K562 (cell line): Measurements from ENCODE around the gene ZNF775.
A peak's percentile ranks its signal among the peaks of the same experiment; 100 is the strongest.

Source experiments
- NBN ChIP-seq: fragments of 450-650 bp; IDR thresholded peaks from 2 replicates; pipeline ENCODE4 v1.6.1; 2016; ENCODE audit warnings: low read depth, mild to moderate bottlenecking
- TF ChIP-seq, protein P1 (sequence below), 2 experiments: fragments of 450-650 bp; formaldehyde crosslinking in 1 of 2; IDR thresholded peaks; 2 replicates each; pipeline versions ENCODE4 v1.4.0 to v1.6.1; 2014 to 2020; ENCODE audit warnings: mild to moderate bottlenecking in 2 of 2, borderline replicate concordance in 1 of 2, low read depth in 1 of 2

DNA sequence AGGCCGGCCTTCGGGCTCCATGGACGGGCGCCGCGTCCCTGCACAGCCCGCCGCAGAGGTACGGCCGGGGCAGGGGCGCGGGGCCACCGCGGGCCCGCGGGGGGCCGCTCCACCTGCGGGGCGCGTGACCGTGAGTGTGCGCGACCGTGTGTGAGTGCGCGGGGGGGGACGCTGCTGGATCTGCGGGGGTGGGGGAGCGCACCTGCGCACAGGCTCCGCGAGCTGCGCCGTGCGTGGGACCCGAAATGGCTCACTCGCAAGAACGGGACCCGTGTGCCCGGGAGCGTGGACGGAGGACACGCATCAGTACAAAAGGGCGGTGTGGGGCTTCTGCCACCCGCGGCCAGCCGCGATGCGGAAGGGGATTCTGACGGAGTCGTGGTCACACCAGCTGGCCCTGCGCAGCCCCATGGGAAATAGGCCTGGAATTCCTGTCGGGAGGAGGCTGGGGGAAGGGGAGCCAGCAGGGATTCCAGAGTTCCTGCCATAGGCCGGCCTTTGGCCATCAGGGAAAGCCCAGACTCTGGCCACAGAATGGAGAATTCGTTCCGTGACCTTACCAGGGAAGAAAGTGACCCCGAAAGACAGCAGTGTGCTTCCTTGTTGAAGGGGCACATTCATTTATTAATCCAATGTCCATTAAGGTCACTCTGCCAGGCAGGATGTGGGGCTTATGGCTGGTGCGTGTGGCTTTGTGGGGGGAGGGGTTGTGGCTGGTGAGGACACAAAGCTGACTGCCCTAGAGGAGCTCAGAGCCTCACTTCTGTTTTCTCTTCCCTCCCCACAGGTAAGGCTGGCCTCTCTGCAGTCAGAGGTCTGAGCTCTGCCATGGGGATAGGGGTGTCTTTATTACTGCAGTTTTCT lies 10.0 kb upstream of the ZNF775 start:
- TF ChIP-seq, protein P1, sequence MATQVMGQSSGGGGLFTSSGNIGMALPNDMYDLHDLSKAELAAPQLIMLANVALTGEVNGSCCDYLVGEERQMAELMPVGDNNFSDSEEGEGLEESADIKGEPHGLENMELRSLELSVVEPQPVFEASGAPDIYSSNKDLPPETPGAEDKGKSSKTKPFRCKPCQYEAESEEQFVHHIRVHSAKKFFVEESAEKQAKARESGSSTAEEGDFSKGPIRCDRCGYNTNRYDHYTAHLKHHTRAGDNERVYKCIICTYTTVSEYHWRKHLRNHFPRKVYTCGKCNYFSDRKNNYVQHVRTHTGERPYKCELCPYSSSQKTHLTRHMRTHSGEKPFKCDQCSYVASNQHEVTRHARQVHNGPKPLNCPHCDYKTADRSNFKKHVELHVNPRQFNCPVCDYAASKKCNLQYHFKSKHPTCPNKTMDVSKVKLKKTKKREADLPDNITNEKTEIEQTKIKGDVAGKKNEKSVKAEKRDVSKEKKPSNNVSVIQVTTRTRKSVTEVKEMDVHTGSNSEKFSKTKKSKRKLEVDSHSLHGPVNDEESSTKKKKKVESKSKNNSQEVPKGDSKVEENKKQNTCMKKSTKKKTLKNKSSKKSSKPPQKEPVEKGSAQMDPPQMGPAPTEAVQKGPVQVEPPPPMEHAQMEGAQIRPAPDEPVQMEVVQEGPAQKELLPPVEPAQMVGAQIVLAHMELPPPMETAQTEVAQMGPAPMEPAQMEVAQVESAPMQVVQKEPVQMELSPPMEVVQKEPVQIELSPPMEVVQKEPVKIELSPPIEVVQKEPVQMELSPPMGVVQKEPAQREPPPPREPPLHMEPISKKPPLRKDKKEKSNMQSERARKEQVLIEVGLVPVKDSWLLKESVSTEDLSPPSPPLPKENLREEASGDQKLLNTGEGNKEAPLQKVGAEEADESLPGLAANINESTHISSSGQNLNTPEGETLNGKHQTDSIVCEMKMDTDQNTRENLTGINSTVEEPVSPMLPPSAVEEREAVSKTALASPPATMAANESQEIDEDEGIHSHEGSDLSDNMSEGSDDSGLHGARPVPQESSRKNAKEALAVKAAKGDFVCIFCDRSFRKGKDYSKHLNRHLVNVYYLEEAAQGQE (IDR thresholded peaks at IDR 0.05; ENCODE audit: borderline replicate concordance), result no peak
- TF ChIP-seq, protein P1 (CRISPR knock-in tag; IDR thresholded peaks at IDR 0.05; ENCODE audit: low read depth), result no peak
- 0 out of 2 replicates have a peak, but pooled peaks have one; percentile 80 for TF ChIP-seq NBN
